HepG2 (cell line): Measurements from ENCODE around the gene PDLIM4. TPM values are rescaled to one million over a fixed set of nuclear protein-coding genes. Genes with fewer than 3 reads are reported as not detected.

Experiments
- CENPT ChIP-seq: sonication (generic); formaldehyde crosslinking; IDR thresholded peaks from 2 replicates; pipeline ENCODE4 v1.8.0; 2022; ENCODE audit warnings: low read depth, mild to moderate bottlenecking, moderate library complexity, missing genetic modification reagents
- FOXK1 ChIP-seq: sonication (generic); formaldehyde crosslinking; IDR thresholded peaks from 2 replicates; pipeline ENCODE4 v1.4.0; 2020; ENCODE audit warnings: low read depth, missing genetic modification reagents, borderline replicate concordance
- KAT7 ChIP-seq: IDR thresholded peaks from 2 replicates; pipeline ENCODE4 v1.6.1; 2018; ENCODE audit warnings: borderline replicate concordance, missing compliant biosample characterization
- PITX1 ChIP-seq: sonication (generic); formaldehyde crosslinking; IDR thresholded peaks from 2 replicates; pipeline ENCODE4 v1.5.1; 2020; ENCODE audit warnings: mild to moderate bottlenecking, missing genetic modification reagents
- SMC3 ChIP-seq: IDR thresholded peaks from 2 replicates; pipeline ENCODE4 v1.6.1; 2011; ENCODE audit warnings: low read length, improper control_type of control experiment
- XRCC5 ChIP-seq: fragments of 200-400 bp; formaldehyde crosslinking; optimal IDR thresholded peaks from 2 replicates; pipeline ENCODE3; 2017; ENCODE audit warnings: mild to moderate bottlenecking, low read length
- ZFP36 ChIP-seq: fragments of 150-350 bp; IDR thresholded peaks from 2 replicates; pipeline ENCODE4 v1.6.1; 2018; ENCODE audit warnings: borderline replicate concordance, low read length, low read depth; ENCODE audit not compliant: partially characterized antibody
- ZNF230 ChIP-seq: sonication (generic); formaldehyde crosslinking; IDR thresholded peaks from 2 replicates; pipeline ENCODE4 v1.4.0; 2020; ENCODE audit warnings: mild to moderate bottlenecking, missing genetic modification reagents
- ZNF468 ChIP-seq: sonication (generic); formaldehyde crosslinking; IDR thresholded peaks from 2 replicates; pipeline ENCODE4 v1.8.0; 2022; ENCODE audit warnings: mild to moderate bottlenecking, moderate library complexity, missing genetic modification reagents
- polyA plus RNA-seq, 8 experiments: library from polyadenylated mRNA; depleted of rRNA in 3 of 8; stranded (reverse) in 7 of 8; unstranded in 1 of 8; fragments of >200 nt; fragmentation: Illumina TruSeq in 4 of 8; extraction: Trizol in 4 of 8; gene quantifications; 2 replicates each; pipeline versions ENCODE4 v1.2.1 to v1.2.3, GENCODE V29; 2011 to 2016; ENCODE audit warnings: low read depth in 4 of 8, missing spikeins in 1 of 8, mixed read lengths in 1 of 8; ENCODE audit not compliant: insufficient read depth in 1 of 8
- total RNA-seq, 5 experiments: library from RNA; depleted of rRNA; stranded (reverse); fragments of >200 nt; fragmentation: Illumina TruSeq; extraction: Trizol; gene quantifications; 2 replicates each; pipeline ENCODE4 v1.2.3, GENCODE V29; 2016; ENCODE audit warnings: low read depth in 1 of 5
- TF ChIP-seq, protein P1 (sequence below): IDR thresholded peaks from 2 replicates; pipeline ENCODE4 v1.6.1; 2012; ENCODE audit warnings: low read depth, low read length, improper control_type of control experiment
- TF ChIP-seq, protein P2 (sequence below): IDR thresholded peaks from 2 replicates; pipeline ENCODE4 v1.6.1; 2016; ENCODE audit warnings: mild to moderate bottlenecking
- TF ChIP-seq, protein P3 (sequence below): sonication (generic); formaldehyde crosslinking; IDR thresholded peaks from 2 replicates; pipeline ENCODE4 v1.4.0; 2020; ENCODE audit warnings: missing genetic modification reagents
- TF ChIP-seq, protein P4 (sequence below): sonication (generic); formaldehyde crosslinking; conservative IDR thresholded peaks from 2 replicates; pipeline ENCODE4 v1.8.0; 2022; ENCODE audit warnings: low read depth, missing genetic modification reagents
- TF ChIP-seq, protein P5 (sequence below): sonication (generic); formaldehyde crosslinking; IDR thresholded peaks from 2 replicates; pipeline ENCODE4 v1.4.0; 2020; ENCODE audit warnings: missing genetic modification reagents, low read depth, mild to moderate bottlenecking, borderline replicate concordance
- TF ChIP-seq, protein P6 (sequence below): IDR thresholded peaks from 2 replicates; pipeline ENCODE4 v1.6.1; 2012; ENCODE audit warnings: inconsistent platforms
- TF ChIP-seq, protein P7 (sequence below): sonication (generic); formaldehyde crosslinking; IDR thresholded peaks from 2 replicates; pipeline ENCODE4 v1.4.0; 2020; ENCODE audit warnings: missing genetic modification reagents, borderline replicate concordance

The PDLIM4 gene
- total and polyA plus RNA-seq, 2 of the 13 experiments (the other 11 are each of a cell fraction or from before 2014, with no cell fraction given), result 1.1 to 2.3 TPM

DNA sequence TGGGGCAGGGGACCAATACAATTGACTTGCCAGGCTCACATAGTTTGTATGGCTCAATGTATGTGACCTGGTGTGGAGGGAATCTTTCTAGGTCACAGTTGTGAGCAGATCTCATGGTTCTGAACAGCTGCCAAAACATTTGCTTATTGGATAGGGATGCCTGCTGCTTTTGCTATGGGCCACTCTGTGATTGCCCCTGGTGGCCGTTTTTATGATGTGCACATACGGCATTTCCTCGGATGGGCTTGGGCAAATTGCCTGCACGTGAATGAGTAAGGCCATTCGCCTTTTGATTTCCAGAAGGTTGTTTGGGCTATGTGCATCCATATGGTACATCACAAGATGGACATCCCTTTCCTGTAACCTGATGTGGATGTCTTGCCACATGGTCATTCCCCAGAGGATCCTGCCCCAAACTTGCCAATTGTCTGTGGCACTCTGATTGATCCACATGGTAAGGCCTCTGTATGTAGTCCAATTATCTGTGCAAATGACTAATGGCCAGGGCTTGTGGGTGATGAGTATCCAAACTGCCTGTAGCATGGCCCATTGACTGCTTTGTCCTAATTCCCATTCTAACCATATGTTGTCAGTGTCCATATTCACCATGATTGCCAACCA lies 26.0 kb downstream of the PDLIM4 start (continued):
- TF ChIP-seq, protein P1, sequence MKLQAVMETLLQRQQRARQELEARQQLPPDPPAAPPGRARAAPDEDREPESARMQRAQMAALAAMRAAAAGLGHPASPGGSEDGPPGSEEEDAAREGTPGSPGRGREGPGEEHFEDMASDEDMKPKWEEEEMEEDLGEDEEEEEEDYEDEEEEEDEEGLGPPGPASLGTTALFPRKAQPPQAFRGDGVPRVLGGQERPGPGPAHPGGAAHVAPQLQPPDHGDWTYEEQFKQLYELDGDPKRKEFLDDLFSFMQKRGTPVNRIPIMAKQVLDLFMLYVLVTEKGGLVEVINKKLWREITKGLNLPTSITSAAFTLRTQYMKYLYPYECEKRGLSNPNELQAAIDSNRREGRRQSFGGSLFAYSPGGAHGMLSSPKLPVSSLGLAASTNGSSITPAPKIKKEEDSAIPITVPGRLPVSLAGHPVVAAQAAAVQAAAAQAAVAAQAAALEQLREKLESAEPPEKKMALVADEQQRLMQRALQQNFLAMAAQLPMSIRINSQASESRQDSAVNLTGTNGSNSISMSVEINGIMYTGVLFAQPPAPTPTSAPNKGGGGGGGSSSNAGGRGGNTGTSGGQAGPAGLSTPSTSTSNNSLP, result peak; percentile 39; the same call in 1 of the 2 replicates
- TF ChIP-seq XRCC5 (peak; percentile 72), CENPT (no peak), FOXK1 (no peak), ZNF230 (CRISPR knock-in tag) (no peak), ZNF468 (CRISPR knock-in tag) (no peak), ZFP36 (no peak), PITX1 (no peak), KAT7 (CRISPR knock-in tag) (no peak), SMC3 (peak; percentile 37)
- TF ChIP-seq, protein P2, sequence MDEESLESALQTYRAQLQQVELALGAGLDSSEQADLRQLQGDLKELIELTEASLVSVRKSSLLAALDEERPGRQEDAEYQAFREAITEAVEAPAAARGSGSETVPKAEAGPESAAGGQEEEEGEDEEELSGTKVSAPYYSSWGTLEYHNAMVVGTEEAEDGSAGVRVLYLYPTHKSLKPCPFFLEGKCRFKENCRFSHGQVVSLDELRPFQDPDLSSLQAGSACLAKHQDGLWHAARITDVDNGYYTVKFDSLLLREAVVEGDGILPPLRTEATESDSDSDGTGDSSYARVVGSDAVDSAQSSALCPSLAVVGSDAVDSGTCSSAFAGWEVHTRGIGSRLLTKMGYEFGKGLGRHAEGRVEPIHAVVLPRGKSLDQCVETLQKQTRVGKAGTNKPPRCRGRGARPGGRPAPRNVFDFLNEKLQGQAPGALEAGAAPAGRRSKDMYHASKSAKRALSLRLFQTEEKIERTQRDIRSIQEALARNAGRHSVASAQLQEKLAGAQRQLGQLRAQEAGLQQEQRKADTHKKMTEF (CRISPR knock-in tag), result no peak
- TF ChIP-seq, protein P3, sequence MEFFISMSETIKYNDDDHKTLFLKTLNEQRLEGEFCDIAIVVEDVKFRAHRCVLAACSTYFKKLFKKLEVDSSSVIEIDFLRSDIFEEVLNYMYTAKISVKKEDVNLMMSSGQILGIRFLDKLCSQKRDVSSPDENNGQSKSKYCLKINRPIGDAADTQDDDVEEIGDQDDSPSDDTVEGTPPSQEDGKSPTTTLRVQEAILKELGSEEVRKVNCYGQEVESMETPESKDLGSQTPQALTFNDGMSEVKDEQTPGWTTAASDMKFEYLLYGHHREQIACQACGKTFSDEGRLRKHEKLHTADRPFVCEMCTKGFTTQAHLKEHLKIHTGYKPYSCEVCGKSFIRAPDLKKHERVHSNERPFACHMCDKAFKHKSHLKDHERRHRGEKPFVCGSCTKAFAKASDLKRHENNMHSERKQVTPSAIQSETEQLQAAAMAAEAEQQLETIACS (CRISPR knock-in tag), result no peak
- TF ChIP-seq, protein P4, sequence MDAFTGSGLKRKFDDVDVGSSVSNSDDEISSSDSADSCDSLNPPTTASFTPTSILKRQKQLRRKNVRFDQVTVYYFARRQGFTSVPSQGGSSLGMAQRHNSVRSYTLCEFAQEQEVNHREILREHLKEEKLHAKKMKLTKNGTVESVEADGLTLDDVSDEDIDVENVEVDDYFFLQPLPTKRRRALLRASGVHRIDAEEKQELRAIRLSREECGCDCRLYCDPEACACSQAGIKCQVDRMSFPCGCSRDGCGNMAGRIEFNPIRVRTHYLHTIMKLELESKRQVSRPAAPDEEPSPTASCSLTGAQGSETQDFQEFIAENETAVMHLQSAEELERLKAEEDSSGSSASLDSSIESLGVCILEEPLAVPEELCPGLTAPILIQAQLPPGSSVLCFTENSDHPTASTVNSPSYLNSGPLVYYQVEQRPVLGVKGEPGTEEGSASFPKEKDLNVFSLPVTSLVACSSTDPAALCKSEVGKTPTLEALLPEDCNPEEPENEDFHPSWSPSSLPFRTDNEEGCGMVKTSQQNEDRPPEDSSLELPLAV, result no peak
- TF ChIP-seq, protein P5, sequence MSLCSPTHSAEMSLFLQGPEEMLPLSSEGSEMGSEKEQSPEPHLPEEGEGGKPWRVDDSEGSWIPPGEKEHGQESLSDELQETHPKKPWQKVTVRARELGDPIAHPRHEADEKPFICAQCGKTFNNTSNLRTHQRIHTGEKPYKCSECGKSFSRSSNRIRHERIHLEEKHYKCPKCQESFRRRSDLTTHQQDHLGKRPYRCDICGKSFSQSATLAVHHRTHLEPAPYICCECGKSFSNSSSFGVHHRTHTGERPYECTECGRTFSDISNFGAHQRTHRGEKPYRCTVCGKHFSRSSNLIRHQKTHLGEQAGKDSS, result no peak
- TF ChIP-seq, protein P6, sequence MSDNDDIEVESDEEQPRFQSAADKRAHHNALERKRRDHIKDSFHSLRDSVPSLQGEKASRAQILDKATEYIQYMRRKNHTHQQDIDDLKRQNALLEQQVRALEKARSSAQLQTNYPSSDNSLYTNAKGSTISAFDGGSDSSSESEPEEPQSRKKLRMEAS, result no peak
- TF ChIP-seq, protein P7, sequence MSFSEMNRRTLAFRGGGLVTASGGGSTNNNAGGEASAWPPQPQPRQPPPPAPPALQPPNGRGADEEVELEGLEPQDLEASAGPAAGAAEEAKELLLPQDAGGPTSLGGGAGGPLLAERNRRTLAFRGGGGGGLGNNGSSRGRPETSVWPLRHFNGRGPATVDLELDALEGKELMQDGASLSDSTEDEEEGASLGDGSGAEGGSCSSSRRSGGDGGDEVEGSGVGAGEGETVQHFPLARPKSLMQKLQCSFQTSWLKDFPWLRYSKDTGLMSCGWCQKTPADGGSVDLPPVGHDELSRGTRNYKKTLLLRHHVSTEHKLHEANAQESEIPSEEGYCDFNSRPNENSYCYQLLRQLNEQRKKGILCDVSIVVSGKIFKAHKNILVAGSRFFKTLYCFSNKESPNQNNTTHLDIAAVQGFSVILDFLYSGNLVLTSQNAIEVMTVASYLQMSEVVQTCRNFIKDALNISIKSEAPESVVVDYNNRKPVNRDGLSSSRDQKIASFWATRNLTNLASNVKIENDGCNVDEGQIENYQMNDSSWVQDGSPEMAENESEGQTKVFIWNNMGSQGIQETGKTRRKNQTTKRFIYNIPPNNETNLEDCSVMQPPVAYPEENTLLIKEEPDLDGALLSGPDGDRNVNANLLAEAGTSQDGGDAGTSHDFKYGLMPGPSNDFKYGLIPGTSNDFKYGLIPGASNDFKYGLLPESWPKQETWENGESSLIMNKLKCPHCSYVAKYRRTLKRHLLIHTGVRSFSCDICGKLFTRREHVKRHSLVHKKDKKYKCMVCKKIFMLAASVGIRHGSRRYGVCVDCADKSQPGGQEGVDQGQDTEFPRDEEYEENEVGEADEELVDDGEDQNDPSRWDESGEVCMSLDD (CRISPR knock-in tag), result no peak
